Smooth muscle cell (in vitro differentiated cells): ENCODE measurements around the gene MBP. TPM values are rescaled to one million over a fixed set of nuclear protein-coding genes. Genes with fewer than 3 reads are reported as not detected.

Experiments used
- DNase-seq: peaks from one replicate; lab custom pipeline; 2025; ENCODE audit not compliant: unreplicated experiment; lab: John Stamatoyannopoulos, UW
- H2AFZ ChIP-seq: fragments of 200-600 bp; sonication (generic); 2 replicates; pipeline ENCODE4 v1.6.0; 2016; ENCODE audit warnings: antibody characterized with exemption, low read depth, mild to moderate bottlenecking
- H3F3A ChIP-seq: fragments of 200-600 bp; sonication (generic); 2 replicates; pipeline ENCODE4 v1.6.0; 2017; ENCODE audit warnings: antibody characterized with exemption, low read depth
- H3K27ac ChIP-seq: fragments of 200-600 bp; sonication (generic); 2 replicates; pipeline ENCODE4 v1.5.1; 2016; ENCODE audit warnings: low read depth, mild to moderate bottlenecking
- H3K27me3 ChIP-seq: fragments of 200-600 bp; sonication (generic); 2 replicates; pipeline ENCODE4 v1.6.1; 2016; ENCODE audit warnings: low read depth, mild to moderate bottlenecking
- H3K36me3 ChIP-seq: fragments of 200-600 bp; sonication (generic); 2 replicates; pipeline ENCODE4 v1.5.1; 2016; ENCODE audit warnings: low read depth
- H3K4me1 ChIP-seq: fragments of 200-600 bp; sonication (generic); 2 replicates; pipeline ENCODE4 v1.5.1; 2016; ENCODE audit warnings: low read depth
- H3K4me2 ChIP-seq: fragments of 200-600 bp; sonication (generic); 2 replicates; pipeline ENCODE4 v1.6.0; 2016; ENCODE audit warnings: mild to moderate bottlenecking
- H3K4me3 ChIP-seq: fragments of 200-600 bp; sonication (generic); 2 replicates; pipeline ENCODE4 v1.5.1; 2016; ENCODE audit warnings: mild to moderate bottlenecking
- H3K79me2 ChIP-seq: fragments of 200-600 bp; sonication (generic); 2 replicates; pipeline ENCODE4 v1.6.0; 2016; ENCODE audit warnings: low read depth, mild to moderate bottlenecking
- H3K9ac ChIP-seq: fragments of 200-600 bp; sonication (generic); 2 replicates; pipeline ENCODE4 v1.6.0; 2016; ENCODE audit warnings: low read depth
- H3K9me3 ChIP-seq: fragments of 200-600 bp; sonication (generic); replicated peaks from 2 replicates; pipeline ENCODE4 v1.5.1; 2016; ENCODE audit warnings: low read depth
- H4K20me1 ChIP-seq: fragments of 200-600 bp; sonication (generic); 2 replicates; pipeline ENCODE4 v1.6.0; 2016; ENCODE audit warnings: low read depth
- WGBS: methylation state at CpG from one replicate; pipeline ENCODE4 v1.1.7; 2016; ENCODE audit warnings: low lambda C conversion rate; 5-methylcytosine and 5-hydroxymethylcytosine counted together
- polyA plus RNA-seq: library from polyadenylated mRNA; unstranded; fragments of >200 nt; fragmentation: Nextera tagmentation; extraction: Ambion mirVana; gene quantifications from 2 replicates; pipeline ENCODE4 v1.2.1, GENCODE V29; 2016
- total RNA-seq: library from RNA; depleted of rRNA; stranded (reverse); fragments of >200 nt; gene quantifications from 2 replicates; pipeline ENCODE4 v1.2.3, GENCODE V29; 2014
- TF ChIP-seq, protein P1 (sequence below): fragments of 200-600 bp; sonication (generic); IDR thresholded peaks from 2 replicates; pipeline ENCODE4 v1.5.1; 2017; ENCODE audit warnings: borderline replicate concordance, mild to moderate bottlenecking, antibody characterized with exemption; ENCODE audit not compliant: insufficient read depth, poor library complexity, severe bottlenecking

The MBP gene
- total and polyA plus RNA-seq, 2 experiments from 2014 or later, result 1.4 to 5.1 TPM

DNA sequence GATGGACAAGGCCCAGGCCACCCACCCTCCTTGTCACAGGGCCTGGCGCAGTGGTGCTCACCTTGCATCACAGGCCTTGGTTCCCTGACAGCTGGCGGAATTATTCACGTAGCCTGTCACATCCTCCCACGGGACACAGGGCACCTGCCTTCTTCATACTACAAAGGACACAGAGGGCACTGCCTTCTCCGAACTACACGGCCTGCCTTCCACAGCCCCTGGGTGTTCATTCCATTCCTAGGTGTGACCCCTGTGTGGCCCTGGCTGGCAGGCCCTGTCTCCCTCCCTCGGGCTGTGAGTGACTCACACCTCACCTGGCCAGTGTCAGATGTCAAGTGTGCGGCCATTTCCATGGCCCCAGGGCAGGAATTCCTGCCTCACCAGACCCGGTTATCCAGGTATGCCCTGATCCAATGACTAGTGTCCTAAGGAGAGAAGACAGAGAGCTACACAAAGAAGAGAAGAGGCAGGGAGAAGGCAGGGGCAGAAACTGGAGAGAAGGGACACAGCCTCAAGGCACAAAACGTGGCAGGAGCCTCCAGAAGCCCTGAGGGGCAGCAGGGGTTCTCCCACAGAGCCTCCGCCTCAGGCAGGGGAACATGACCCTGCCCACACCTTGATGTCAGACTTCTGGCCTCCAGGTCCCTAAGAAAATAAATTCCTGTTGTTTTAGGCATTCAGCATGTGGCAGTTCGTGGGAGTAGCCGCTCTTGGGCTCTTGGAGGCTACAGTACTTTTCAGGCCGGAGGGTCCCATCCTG is 43.4 kb downstream of the MBP start:
- Histone ChIP-seq H3K9me3 (no peaks in the 10 kb centered on the region), H4K20me1 (no peaks in the 10 kb centered on the region), H2AFZ (no peak overlapping the region), H3K9ac (no peak overlapping the region), H3F3A (no peaks in the 10 kb centered on the region), H3K27me3 (no peaks in the 10 kb centered on the region), H3K4me1 (peaks cover 19% of the 10 kb centered on the region), H3K4me3 (no peak overlapping the region), H3K36me3 (no peaks in the 10 kb centered on the region), H3K4me2 (no peak overlapping the region), H3K79me2 (no peaks in the 10 kb centered on the region), H3K27ac (peak overlapping the region; percentile 74)
- WGBS, result 50% methylated on average over 14 of the region's 14 CpGs
- TF ChIP-seq, protein P1, sequence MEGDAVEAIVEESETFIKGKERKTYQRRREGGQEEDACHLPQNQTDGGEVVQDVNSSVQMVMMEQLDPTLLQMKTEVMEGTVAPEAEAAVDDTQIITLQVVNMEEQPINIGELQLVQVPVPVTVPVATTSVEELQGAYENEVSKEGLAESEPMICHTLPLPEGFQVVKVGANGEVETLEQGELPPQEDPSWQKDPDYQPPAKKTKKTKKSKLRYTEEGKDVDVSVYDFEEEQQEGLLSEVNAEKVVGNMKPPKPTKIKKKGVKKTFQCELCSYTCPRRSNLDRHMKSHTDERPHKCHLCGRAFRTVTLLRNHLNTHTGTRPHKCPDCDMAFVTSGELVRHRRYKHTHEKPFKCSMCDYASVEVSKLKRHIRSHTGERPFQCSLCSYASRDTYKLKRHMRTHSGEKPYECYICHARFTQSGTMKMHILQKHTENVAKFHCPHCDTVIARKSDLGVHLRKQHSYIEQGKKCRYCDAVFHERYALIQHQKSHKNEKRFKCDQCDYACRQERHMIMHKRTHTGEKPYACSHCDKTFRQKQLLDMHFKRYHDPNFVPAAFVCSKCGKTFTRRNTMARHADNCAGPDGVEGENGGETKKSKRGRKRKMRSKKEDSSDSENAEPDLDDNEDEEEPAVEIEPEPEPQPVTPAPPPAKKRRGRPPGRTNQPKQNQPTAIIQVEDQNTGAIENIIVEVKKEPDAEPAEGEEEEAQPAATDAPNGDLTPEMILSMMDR, result no peak
- no peak for DNase-seq

DNA sequence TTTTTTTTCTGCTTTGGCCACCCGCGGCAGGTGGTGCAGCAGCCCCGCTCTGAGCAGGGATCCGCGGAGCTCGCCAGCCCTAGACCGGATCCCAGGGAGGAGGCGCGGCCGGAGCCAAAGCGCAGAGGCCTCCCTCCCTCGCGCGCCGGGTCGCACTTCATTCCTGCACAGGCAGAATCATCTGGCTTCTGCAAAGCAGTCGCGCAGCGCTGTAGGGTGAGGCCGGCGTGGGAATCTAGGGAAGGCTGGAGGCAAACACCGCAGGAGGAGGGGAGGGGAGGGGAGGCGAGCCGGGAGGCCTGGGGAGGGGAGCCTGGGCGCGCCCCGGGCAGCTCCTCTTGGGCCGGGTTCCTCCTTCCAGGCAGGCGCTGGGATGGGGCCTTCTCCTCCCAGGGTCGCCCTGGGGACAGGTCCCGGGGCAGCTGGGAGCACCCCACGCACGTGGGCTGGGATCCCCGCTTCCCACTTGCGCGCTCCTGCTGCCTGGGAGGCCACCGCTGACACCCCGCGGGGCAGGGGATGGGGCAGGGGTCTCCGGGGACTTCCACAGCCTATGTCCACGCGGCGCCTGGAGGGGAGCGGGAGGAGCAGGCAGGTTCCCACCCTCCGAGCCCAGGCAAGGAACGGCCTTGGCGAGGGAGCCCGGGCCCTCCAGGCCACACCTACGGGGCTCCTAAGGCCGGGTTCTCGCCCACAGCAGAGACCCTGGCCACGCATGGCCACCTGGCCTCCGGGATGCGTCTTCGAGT is 45.0 kb downstream of the MBP start:
- Histone ChIP-seq H3K4me2 (peak overlapping the region; percentile 94), H3K27me3 (no peaks in the 10 kb centered on the region), H3K9ac (no peak overlapping the region), H3K27ac (peak overlapping the region; percentile 39), H3F3A (no peaks in the 10 kb centered on the region), H3K36me3 (no peaks in the 10 kb centered on the region), H4K20me1 (no peaks in the 10 kb centered on the region), H3K4me3 (peak overlapping the region; percentile 50), H2AFZ (no peak overlapping the region), H3K4me1 (peaks cover 19% of the 10 kb centered on the region), H3K79me2 (no peaks in the 10 kb centered on the region), H3K9me3 (no peaks in the 10 kb centered on the region)
- TF ChIP-seq, protein P1, result no peak
- no peak for DNase-seq
- 36% methylated on average over 42 of the region's 55 CpGs for WGBS

DNA sequence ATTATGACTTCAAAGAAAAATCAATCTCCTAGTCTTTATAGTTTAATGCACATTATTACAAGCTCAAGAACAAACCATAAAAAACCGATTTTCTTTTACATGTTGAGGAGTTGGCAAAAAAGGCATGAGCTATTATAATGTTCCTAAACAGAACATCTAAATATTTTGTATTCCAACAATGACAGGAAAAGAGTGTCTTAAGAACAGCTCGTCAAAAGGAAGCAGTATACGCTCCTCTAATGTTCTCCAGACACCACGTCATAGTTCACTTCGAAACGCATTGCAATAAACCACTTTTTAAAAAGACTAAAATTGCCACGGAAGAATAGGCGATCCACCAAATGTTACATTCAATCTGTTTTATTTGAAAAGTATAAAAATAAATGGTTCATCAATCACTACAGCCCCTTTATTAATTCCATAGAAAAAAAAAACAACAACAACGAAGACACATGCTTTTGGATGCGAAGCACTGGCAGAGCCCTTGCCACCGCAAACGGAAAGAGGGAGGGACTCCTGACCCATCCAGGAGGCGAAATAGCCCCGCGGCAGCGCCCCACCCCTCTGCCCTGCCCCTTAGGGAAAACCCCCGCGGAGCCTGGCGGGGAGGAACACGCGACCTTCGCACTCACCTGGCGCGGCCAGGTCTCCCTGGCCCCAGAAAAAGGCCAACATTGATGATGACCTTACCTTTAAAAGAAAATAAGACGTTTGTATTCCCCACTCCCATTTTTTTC is 45.8 kb downstream of the MBP start:
- 21% methylated on average over 25 of the region's 25 CpGs for WGBS
- no peaks in the 10 kb centered on the region for H3F3A ChIP-seq
- peak overlapping the region; percentile 39 for H3K27ac ChIP-seq
- peak overlapping the region; percentile 50 for H3K4me3 ChIP-seq
- TF ChIP-seq, protein P1, result no peak
- no peaks in the 10 kb centered on the region for H3K36me3 ChIP-seq
- H3K79me2 ChIP-seq, result no peaks in the 10 kb centered on the region
- no peak overlapping the region for H2AFZ ChIP-seq
- DNase-seq, result no peak
- no peak overlapping the region for H3K9ac ChIP-seq
- H4K20me1 ChIP-seq, result no peaks in the 10 kb centered on the region
- no peaks in the 10 kb centered on the region for H3K9me3 ChIP-seq
- H3K27me3 ChIP-seq, result no peaks in the 10 kb centered on the region
- H3K4me1 ChIP-seq, result peaks cover 19% of the 10 kb centered on the region
- peak overlapping the region; percentile 94 for H3K4me2 ChIP-seq
